MM.1S (cell line): ENCODE data around the gene MYMX.

ENCODE experiments used
- DNase-seq: peaks from one replicate; pipeline ENCODE4 v3.0.0-alpha.2; 2015
- H2AFZ ChIP-seq: fragments of 300-600 bp; sonication (generic); 2 replicates; pipeline ENCODE4 v1.6.0; 2016; ENCODE audit warnings: antibody characterized with exemption, low read length
- H3F3A ChIP-seq: fragments of 300-600 bp; sonication (generic); 2 replicates; pipeline ENCODE4 v1.6.1; 2016; ENCODE audit warnings: mild to moderate bottlenecking, antibody characterized with exemption, low read length, moderate library complexity, mixed read lengths; ENCODE audit not compliant: insufficient read depth
- H3K27ac ChIP-seq: fragments of 300-600 bp; sonication (generic); 2 replicates; pipeline ENCODE4 v1.5.1; 2016; ENCODE audit warnings: mild to moderate bottlenecking, low read length
- H3K27me3 ChIP-seq: fragments of 300-600 bp; sonication (generic); replicated peaks from 2 replicates; pipeline ENCODE4 v1.6.0; 2016; ENCODE audit warnings: low read length; ENCODE audit not compliant: insufficient read depth
- H3K36me3 ChIP-seq: fragments of 300-600 bp; sonication (generic); replicated peaks from 2 replicates; pipeline ENCODE4 v1.6.1; 2016; ENCODE audit warnings: mild to moderate bottlenecking, low read length, mixed read lengths; ENCODE audit not compliant: insufficient read depth
- H3K4me1 ChIP-seq: fragments of 300-600 bp; sonication (generic); 2 replicates; pipeline ENCODE4 v1.6.1; 2016; ENCODE audit warnings: low read length, mixed read lengths
- H3K4me2 ChIP-seq: fragments of 300-600 bp; sonication (generic); 2 replicates; pipeline ENCODE4 v1.6.0; 2016; ENCODE audit warnings: low read depth, low read length
- H3K4me3 ChIP-seq: fragments of 300-600 bp; sonication (generic); 2 replicates; pipeline ENCODE4 v1.5.1; 2016; ENCODE audit warnings: low read length, mixed read lengths
- H3K79me2 ChIP-seq: fragments of 300-600 bp; sonication (generic); 2 replicates; pipeline ENCODE4 v1.6.1; 2016; ENCODE audit warnings: mixed run types, low read length, mixed read lengths
- H3K9ac ChIP-seq: fragments of 300-600 bp; sonication (generic); 2 replicates; pipeline ENCODE4 v1.6.1; 2016; ENCODE audit warnings: low read length, mixed read lengths
- H3K9me2 ChIP-seq: fragments of 300-600 bp; sonication (generic); replicated peaks from 2 replicates; pipeline ENCODE4 v1.6.1; 2016; ENCODE audit warnings: mild to moderate bottlenecking, low read length, mixed read lengths; ENCODE audit not compliant: insufficient read depth
- H3K9me3 ChIP-seq: fragments of 300-600 bp; sonication (generic); replicated peaks from 2 replicates; pipeline ENCODE4 v1.6.1; 2016; ENCODE audit warnings: mild to moderate bottlenecking, low read length, mixed read lengths; ENCODE audit not compliant: insufficient read depth
- H4K20me1 ChIP-seq: fragments of 300-600 bp; sonication (generic); 2 replicates; pipeline ENCODE4 v1.6.1; 2016; ENCODE audit warnings: mild to moderate bottlenecking, low read length, moderate library complexity, mixed read lengths; ENCODE audit not compliant: insufficient read depth
- EZH2 ChIP-seq: fragments of 300-600 bp; sonication (generic); optimal IDR thresholded peaks from 2 replicates; pipeline ENCODE3; 2017; ENCODE audit warnings: low read depth, mild to moderate bottlenecking, antibody characterized with exemption, low read length, mixed read lengths
- EZH2phosphoT487 ChIP-seq: fragments of 300-600 bp; sonication (generic); IDR thresholded peaks from 2 replicates; pipeline ENCODE4 v1.6.1; 2018; ENCODE audit warnings: antibody characterized with exemption, low read length
- TF ChIP-seq, protein P1 (sequence below): fragments of 300-600 bp; sonication (generic); IDR thresholded peaks from 2 replicates; pipeline ENCODE4 v1.5.1; 2016; ENCODE audit warnings: antibody characterized with exemption, low read length, mixed read lengths

MYMX gene

DNA sequence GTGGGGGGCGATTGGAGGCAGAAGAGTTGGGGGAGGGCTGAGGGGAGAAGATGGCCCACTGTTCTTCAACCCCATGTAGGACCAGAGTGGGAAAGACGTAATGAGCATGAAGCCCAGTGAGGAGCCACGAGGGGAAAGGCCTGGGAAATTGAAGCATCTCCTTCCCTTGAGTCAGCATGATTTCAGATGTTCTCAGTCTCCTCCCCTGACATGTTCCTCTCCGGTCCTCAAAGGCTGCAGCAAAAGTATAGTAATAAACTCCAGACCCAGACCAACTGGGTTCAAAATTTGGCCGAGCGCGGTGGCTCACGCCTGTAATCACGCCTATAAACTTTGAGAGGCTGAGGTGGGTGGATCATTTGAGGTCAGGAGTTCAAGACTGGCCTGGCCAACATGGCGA is 50.5 kb downstream of the MYMX start:
- TF ChIP-seq, protein P1, sequence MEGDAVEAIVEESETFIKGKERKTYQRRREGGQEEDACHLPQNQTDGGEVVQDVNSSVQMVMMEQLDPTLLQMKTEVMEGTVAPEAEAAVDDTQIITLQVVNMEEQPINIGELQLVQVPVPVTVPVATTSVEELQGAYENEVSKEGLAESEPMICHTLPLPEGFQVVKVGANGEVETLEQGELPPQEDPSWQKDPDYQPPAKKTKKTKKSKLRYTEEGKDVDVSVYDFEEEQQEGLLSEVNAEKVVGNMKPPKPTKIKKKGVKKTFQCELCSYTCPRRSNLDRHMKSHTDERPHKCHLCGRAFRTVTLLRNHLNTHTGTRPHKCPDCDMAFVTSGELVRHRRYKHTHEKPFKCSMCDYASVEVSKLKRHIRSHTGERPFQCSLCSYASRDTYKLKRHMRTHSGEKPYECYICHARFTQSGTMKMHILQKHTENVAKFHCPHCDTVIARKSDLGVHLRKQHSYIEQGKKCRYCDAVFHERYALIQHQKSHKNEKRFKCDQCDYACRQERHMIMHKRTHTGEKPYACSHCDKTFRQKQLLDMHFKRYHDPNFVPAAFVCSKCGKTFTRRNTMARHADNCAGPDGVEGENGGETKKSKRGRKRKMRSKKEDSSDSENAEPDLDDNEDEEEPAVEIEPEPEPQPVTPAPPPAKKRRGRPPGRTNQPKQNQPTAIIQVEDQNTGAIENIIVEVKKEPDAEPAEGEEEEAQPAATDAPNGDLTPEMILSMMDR: no peak
- no peak for TF ChIP-seq EZH2
- TF ChIP-seq EZH2phosphoT487: no peak
- no peak overlapping the region for H3K4me3 ChIP-seq
- peaks cover 39% of the 10 kb centered on the region for H3F3A ChIP-seq
- H3K27me3 ChIP-seq: peaks cover 32% of the 10 kb centered on the region
- no peak overlapping the region for H3K9ac ChIP-seq
- no peak overlapping the region for H3K4me2 ChIP-seq
- H4K20me1 ChIP-seq: no peaks in the 10 kb centered on the region
- no peak for DNase-seq
- H3K9me2 ChIP-seq: no peaks in the 10 kb centered on the region
- H3K27ac ChIP-seq: no peak overlapping the region
- H3K9me3 ChIP-seq: no peaks in the 10 kb centered on the region
- H3K79me2 ChIP-seq: peaks cover 29% of the 10 kb centered on the region
- H3K4me1 ChIP-seq: peaks cover 24% of the 10 kb centered on the region
- no peak overlapping the region for H2AFZ ChIP-seq
- H3K36me3 ChIP-seq: no peaks in the 10 kb centered on the region
